Activated CD4-positive, CD25-positive, alpha-beta regulatory T cell treated with anti-CD3 and anti-CD28 coated beads, Interleukin-2, amount 50 U/mL, for 16 hours (primary cell): ENCODE data around the gene TFR2.

Source experiments
- DNase-seq: peaks from one replicate; pipeline ENCODE4 v3.0.0-alpha.2; 2020; ENCODE audit warnings: low read depth, low spot score

TFR2 gene

GRCh38 chr7:100586266-100587025, 54.9 kb downstream of the TFR2 start, which contains the start of gene FBXO24:
FBXO24 (plus strand) TSS chr7:100586328; CDS start chr7:100586626, 298 bp downstream.
- peak; percentile 99 for DNase-seq

GRCh38 chr7:100585511-100586265, 55.7 kb downstream of the TFR2 start, which contains the start of gene LRCH4:
LRCH4 (minus strand) TSS chr7:100586129; CDS start chr7:100586100, 29 bp downstream.
- DNase-seq: peak; percentile 24

GRCh38 chr7:100584683-100585510, 56.5 kb downstream of the TFR2 start:
- DNase-seq: no peak

- no peak for DNase-seq
These were observed 57.2 kb downstream of the TFR2 start for GRCh38 chr7:100584054-100584682.

- no peak for DNase-seq
These were observed 58.0 kb downstream of the TFR2 start for GRCh38 chr7:100583132-100584053.

- no peak for DNase-seq
These were observed 58.7 kb downstream of the TFR2 start for GRCh38 chr7:100582650-100583049.

- DNase-seq: no peak
These were observed 59.2 kb downstream of the TFR2 start for GRCh38 chr7:100582041-100582579.

GRCh38 chr7:100580466-100581283, 60.7 kb downstream of the TFR2 start:
- no peak for DNase-seq

GRCh38 chr7:100578246-100579183, 62.8 kb downstream of the TFR2 start:
- no peak for DNase-seq

GRCh38 chr7:100577507-100577906, 63.8 kb downstream of the TFR2 start:
- DNase-seq: no peak

GRCh38 chr7:100577103-100577502, 64.2 kb downstream of the TFR2 start:
- DNase-seq: no peak

GRCh38 chr7:100576384-100576993, 64.9 kb downstream of the TFR2 start:
- DNase-seq: no peak

- DNase-seq: no peak
These were observed 65.5 kb downstream of the TFR2 start for GRCh38 chr7:100575746-100576383.

GRCh38 chr7:100575206-100575631, 66.1 kb downstream of the TFR2 start:
- no peak for DNase-seq

GRCh38 chr7:100574362-100575205, 66.8 kb downstream of the TFR2 start:
- no peak for DNase-seq
